Measurements from ENCODE around the gene PAX8. TPM values are rescaled to one million over a fixed set of nuclear protein-coding genes. Genes with fewer than 3 reads are reported as not detected.

The PAX8 gene
- total RNA-seq, 2 donors from 2014 or later: 0.19 to 3.6 TPM

- no peak for DNase-seq (ENCODE audit: low spot score)
- intact Hi-C loops (cut with DNase I): no loop called here
Observed at GRCh38 chr2:113215056-113215455, 63.7 kb downstream of the PAX8 start.

DNA sequence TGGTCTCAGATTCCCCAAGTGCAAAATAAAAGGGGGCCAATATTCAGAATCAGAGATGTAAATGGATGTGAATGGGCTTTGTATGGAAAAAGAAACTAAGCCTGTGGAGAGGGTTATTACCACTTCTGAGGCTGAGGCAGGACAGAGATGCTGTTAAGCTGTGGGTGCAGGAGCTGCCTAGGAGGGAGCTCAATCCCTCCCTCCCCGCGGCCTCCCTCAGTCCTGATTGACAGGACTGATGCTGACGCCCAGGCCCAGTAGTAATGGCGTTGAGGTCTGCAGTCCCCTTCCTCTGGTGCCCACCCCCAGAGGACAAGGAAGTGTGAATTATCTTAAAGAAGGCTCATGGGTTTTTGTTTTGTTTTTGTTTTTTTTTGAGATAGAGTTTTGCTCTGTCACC, 64.6 kb downstream of the PAX8 start:
- intact Hi-C loops (cut with DNase I): no loop called here
- DNase-seq (ENCODE audit: low spot score): no peak

DNA sequence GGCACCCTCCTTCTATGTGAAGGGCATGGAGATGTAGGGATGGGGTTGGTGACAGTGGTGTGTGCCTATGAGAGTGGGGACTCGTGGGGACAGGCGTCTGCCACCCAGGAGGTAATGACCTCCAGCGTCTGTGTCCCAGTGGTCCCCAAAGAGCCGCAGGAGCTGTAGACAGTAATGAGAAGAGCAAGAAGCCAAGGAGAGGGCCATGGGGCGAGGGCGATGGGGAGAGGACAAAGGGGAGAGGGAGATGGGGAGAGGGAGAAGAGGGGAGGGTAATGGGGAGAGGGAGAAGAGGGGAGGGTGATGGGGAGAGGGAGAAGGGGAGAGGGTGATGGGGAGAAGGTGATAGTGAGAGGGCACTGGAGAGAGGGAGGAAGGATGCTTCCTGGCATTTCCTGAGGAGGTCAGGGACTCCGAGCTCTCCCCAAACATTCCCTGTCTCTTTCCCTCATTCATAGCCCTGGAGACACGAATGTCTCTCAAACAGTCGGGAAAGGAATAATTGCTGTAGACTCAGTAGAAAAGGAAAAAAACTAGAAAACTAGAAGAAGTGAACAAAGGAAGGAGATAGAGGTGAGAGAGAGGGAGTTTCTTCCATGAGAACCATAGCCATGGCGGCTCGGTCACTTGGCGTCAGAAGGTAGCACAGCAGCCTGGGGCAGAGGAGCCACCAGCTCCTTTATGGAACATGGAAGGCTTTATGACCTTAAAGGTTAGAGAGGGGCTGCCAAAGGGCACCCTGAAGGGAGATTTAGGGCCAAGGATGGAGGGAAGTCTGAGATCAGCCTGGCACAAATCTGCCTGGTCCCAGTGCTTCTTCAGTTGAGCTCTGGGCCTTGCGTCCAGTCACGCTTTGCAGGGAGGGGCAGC, 65.4 kb downstream of the PAX8 start:
- DNase-seq (ENCODE audit: low spot score): peak; percentile 67
- intact Hi-C loops (cut with DNase I): no loop called here

- DNase-seq (ENCODE audit: low spot score): peak; percentile 83
Observed at GRCh38 chr2:113212245-113213060, 66.3 kb downstream of the PAX8 start.

GRCh38 chr2:113211226-113212105, 67.3 kb downstream of the PAX8 start:
- DNase-seq (ENCODE audit: low spot score): peak; percentile 87
- intact Hi-C loops (cut with DNase I): no loop called here

More at GRCh38 chr2:113212245-113213060, 66.3 kb downstream of the PAX8 start:
- intact Hi-C loops (cut with DNase I): no loop called here

DNA sequence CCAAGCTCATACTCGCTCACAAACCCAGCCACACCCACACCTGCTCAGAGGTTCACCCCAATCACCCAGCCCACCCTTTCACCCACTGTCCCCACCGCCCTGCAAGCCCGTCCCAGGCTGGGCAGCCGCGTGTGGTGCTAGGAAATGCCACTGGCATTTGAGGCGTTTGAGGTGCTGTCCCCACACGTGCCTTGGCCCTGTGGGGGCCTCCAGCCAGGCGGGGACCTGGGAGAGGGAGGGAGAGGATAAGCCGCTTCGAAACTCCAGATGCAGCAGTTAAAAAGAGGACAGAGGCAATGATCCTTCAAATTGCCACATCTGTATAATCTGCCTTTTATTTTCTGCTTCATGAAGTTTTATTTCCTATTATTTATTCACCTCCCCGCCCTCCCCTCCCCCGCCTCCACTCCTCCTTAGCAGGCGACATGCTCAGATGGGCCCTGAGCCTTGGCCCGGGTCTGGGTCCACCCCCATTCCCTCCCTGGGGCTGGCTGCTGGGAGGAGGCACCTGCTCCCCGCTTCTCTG, 69.0 kb downstream of the PAX8 start:
- DNase-seq (ENCODE audit: low spot score): peak; percentile 58

GRCh38 chr2:113209011-113209645, 69.6 kb downstream of the PAX8 start:
- intact Hi-C loops (cut with DNase I): no loop called here
- DNase-seq (ENCODE audit: low spot score): peak; percentile 1

More for the DNA sequence above, 69.0 kb downstream of the PAX8 start:
- intact Hi-C loops (cut with DNase I): no loop called here

GRCh38 chr2:113208396-113208795, 70.3 kb downstream of the PAX8 start:
- peak; percentile 15 for DNase-seq (ENCODE audit: low spot score)
- intact Hi-C loops (cut with DNase I): no loop called here

DNA sequence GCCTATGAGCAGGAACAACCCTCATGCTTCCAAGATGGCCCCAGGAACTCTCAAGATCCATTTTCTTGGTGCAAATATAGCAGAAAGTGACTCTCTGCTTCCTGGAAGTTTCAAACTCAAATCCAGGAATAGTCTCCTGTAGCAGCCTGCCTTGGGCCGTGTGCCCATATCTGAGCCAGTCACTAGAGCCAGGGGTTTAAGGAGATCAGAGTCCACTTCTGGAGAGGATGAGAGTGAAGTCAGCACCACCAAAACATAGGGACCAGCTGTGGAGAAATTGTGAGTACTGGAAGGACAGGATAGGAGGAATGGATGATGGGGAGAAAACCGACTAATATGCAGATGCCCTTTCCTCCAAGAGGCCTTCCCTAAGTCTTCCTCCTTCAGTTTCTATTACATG, 71.7 kb downstream of the PAX8 start:
- intact Hi-C loops (cut with DNase I): loop anchor here in 1 of 2 donors (2.0 kb wide), 1 partner anchor 164 kb away; no protein-coding TSS in a partner anchor
- peak; percentile 30 for DNase-seq (ENCODE audit: low spot score)

GRCh38 chr2:113206251-113206650, 72.5 kb downstream of the PAX8 start:
- intact Hi-C loops (cut with DNase I): loop anchor here in 1 of 2 donors (2.0 kb wide), 1 partner anchor 165 kb away; no protein-coding TSS in a partner anchor

GRCh38 chr2:113203901-113204519, 74.7 kb downstream of the PAX8 start:
- DNase-seq (ENCODE audit: low spot score): peak; percentile 80
- intact Hi-C loops (cut with DNase I): loop anchor here in 1 of 2 donors (5.0 kb wide), 2 partner anchors 43 to 168 kb away; no protein-coding TSS in a partner anchor

More at GRCh38 chr2:113206251-113206650, 72.5 kb downstream of the PAX8 start:
- peak; percentile 11 for DNase-seq (ENCODE audit: low spot score)

DNA sequence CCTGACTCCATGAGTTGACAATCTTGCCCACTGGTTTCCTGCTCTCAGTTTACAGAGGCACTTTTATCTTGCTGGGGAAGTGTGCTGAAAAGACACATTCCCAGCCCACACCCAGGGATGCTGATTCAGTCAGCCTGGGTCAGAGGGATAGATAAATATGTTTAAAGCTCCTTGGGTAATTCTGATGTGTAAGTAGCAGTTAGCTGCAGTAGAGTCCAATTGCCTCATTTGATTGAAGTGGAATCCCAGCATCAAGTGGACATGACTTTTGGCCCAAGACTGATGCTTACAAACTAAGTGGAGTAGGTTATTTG, 75.5 kb downstream of the PAX8 start:
- intact Hi-C loops (cut with DNase I): loop anchor here in 1 of 2 donors (5.0 kb wide), 2 partner anchors 44 to 169 kb away; no protein-coding TSS in a partner anchor
- peak; percentile 0 for DNase-seq (ENCODE audit: low spot score)

DNA sequence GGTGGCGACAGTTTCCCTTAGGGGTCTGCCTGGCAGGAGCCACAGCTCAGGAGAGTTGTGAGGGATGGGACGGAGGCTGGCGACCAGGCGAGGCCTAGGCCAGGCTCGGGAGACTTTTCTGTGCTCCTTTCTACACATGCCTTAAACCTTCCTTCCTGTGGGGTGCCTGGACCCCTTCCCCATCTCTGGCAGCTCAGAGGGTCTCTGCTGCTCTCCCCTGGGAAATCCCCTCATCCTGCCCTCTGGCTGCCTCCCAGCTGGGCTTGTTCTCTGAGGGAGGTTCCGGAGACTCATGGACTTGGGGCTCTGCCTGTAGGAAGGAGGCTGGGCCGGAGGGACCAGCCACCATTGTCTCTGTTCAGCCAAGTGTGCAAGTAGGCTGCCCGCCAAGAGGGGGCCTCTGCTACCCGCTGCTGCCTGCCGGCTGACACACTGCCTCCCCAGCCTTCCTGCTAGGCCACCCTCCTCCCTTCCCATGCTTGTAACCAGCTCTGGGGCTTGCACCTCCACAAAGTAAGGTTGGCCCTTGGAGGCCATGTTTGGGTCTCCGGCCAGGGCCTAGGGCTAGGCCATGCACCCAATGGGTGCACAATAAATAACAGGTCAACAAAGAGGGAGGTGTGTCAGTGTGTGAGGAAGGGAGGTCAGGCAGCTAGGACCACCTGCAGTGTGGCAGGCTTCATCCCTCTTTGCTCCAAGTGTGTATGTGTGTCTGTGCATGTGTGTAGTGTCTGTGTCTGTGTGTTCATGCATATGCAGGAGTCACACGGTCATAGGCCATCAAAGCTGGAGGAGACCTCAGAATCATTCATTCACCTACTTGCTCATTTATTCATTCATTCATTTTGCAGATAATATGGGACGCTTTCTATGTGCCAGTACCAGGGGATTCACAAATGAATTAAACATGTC, 76.2 kb downstream of the PAX8 start:
- intact Hi-C loops (cut with DNase I): loop anchor here in 1 of 2 donors (5.0 kb wide), 2 partner anchors 45 to 170 kb away; no protein-coding TSS in a partner anchor
- peak; percentile 56 for DNase-seq (ENCODE audit: low spot score)

- DNase-seq (ENCODE audit: low spot score): peak; percentile 54
- intact Hi-C loops (cut with DNase I): loop anchor here in 1 of 2 donors (5.0 kb wide), 2 partner anchors 46 to 171 kb away; no protein-coding TSS in a partner anchor
Observed at GRCh38 chr2:113201496-113202304, 77.0 kb downstream of the PAX8 start.

GRCh38 chr2:113200736-113201490, 77.8 kb downstream of the PAX8 start:
- peak; percentile 61 for DNase-seq (ENCODE audit: low spot score)
- intact Hi-C loops (cut with DNase I): loop anchor here in 1 of 2 donors (5.0 kb wide), 2 partner anchors 46 to 171 kb away; no protein-coding TSS in a partner anchor
